ENCODE results near the gene SHE. TPM values are rescaled to one million over a fixed set of nuclear protein-coding genes. Genes with fewer than 3 reads are reported as not detected.

Gene SHE
- total RNA-seq, 1 experiment from 2014 or later: not detected

GRCh38 chr1:154489695-154490274 is 12.4 kb downstream of the SHE start (continued):
- no peak for TF ChIP-seq POLR2A (IDR thresholded peaks at IDR 0.05; ENCODE audit: borderline replicate concordance, extremely low read depth, insufficient read depth, insufficient read length)
- TF ChIP-seq MAX (IDR thresholded peaks at IDR 0.05): no peak
- TF ChIP-seq EZH2 (IDR thresholded peaks at IDR 0.05): no peak
- TF ChIP-seq RAD21 (IDR thresholded peaks at IDR 0.05; ENCODE audit: low read depth): no peak
- TF ChIP-seq ZBTB33 (IDR thresholded peaks at IDR 0.05; ENCODE audit: extremely low read depth, insufficient replicate concordance, low read length): no peak
- TF ChIP-seq SRF (IDR thresholded peaks at IDR 0.05; ENCODE audit: low read depth): no peak
- no peak for TF ChIP-seq YY1 (IDR thresholded peaks at IDR 0.05; ENCODE audit: extremely low read depth, insufficient replicate concordance, low read depth, low read length)
- no peak for TF ChIP-seq SP1 (IDR thresholded peaks at IDR 0.05; ENCODE audit: low read depth)
- no peak for TF ChIP-seq TCF7L2 (IDR thresholded peaks at IDR 0.05; ENCODE audit: borderline replicate concordance, extremely low read depth, insufficient read depth, insufficient read length)

- Histone ChIP-seq H4K20me1 (ENCODE audit: insufficient read depth) (no peaks in the 10 kb centered on the region), H2AFZ (ENCODE audit: low read depth, low read length, poor library complexity, severe bottlenecking) (no peak overlapping the region), H3K9me3 (ENCODE audit: control insufficient read depth in 1 of 2, insufficient read depth in 1 of 2, low read depth in 1 of 2, low read length in 2 of 2) (no peaks in the 10 kb centered on the region), H3K9ac (ENCODE audit: low read length) (no peak overlapping the region), H3K4me3 (replicated peaks in 1 of 2; ENCODE audit: low read depth in 1 of 2, low read length in 2 of 2) (no peak overlapping the region), H3K36me3 (ENCODE audit: control insufficient read depth in 1 of 2, insufficient read depth in 2 of 2, low read length in 2 of 2) (no peaks in the 10 kb centered on the region), H3K4me2 (ENCODE audit: low read length) (no peak overlapping the region), H3K27ac (ENCODE audit: low read depth, low read length) (no peak overlapping the region), H3K9me2 (ENCODE audit: insufficient read depth) (no peaks in the 10 kb centered on the region), H3K4me1 (ENCODE audit: control insufficient read depth in 1 of 2, insufficient read depth in 2 of 2, low read length in 2 of 2) (peaks cover 6 to 14% of the 10 kb centered on the region in 2 experiments), H3K79me2 (ENCODE audit: insufficient read depth, low read length) (no peaks in the 10 kb centered on the region), H3K27me3 (ENCODE audit: insufficient read depth, low read length) (peaks cover 6% of the 10 kb centered on the region; the same call in 1 of the 2 replicates)
- BruUV-seq (replicated peaks): no TSS peak
- RAD21 ChIA-PET (ENCODE audit: low non-redundant PET in 1 of 2, low total read pairs in 2 of 2, uncharacterized antibody in 2 of 2, unreplicated experiment in 2 of 2): no interaction called here
- no peak for ATAC-seq
- intact Hi-C loops (cut with micrococcal nuclease): no loop called here
- POLR2A ChIA-PET: no interaction called here
- DNase-seq (ENCODE audit: low read depth, low spot score): no peak
- CTCF ChIA-PET: no interaction called here
- TF ChIP-seq ZNF274 (IDR thresholded peaks at IDR 0.05; ENCODE audit: low read depth, low read length): no peak
- TF ChIP-seq FOSL1 (IDR thresholded peaks at IDR 0.05; ENCODE audit: low read depth): no peak
- no peak for TF ChIP-seq EZH2phosphoT487 (IDR thresholded peaks at IDR 0.05; ENCODE audit: borderline replicate concordance)
- no peak for TF ChIP-seq YY1 (IDR thresholded peaks at IDR 0.05; ENCODE audit: extremely low read depth, insufficient replicate concordance, low read depth, low read length)
- no peak for TF ChIP-seq CBX3 (IDR thresholded peaks at IDR 0.05; ENCODE audit: low read depth)
- no peak for TF ChIP-seq TCF7L2 (IDR thresholded peaks at IDR 0.05; ENCODE audit: borderline replicate concordance, extremely low read depth, insufficient read depth, insufficient read length)
- no peak for TF ChIP-seq JUND (IDR thresholded peaks at IDR 0.05)
- no peak for TF ChIP-seq CTCF (IDR thresholded peaks at IDR 0.05 in 2 of 3, conservative IDR thresholded peaks at IDR 0.05 in 1 of 3; ENCODE audit: borderline replicate concordance in 1 of 3, insufficient read depth in 1 of 3, low read depth in 2 of 3, low read length in 2 of 3)
- no peak for TF ChIP-seq ATF3 (IDR thresholded peaks at IDR 0.05)
- no peak for TF ChIP-seq EGR1 (IDR thresholded peaks at IDR 0.05; ENCODE audit: low read depth)
- TF ChIP-seq SP1 (IDR thresholded peaks at IDR 0.05; ENCODE audit: low read depth): no peak
- no peak for TF ChIP-seq MAX (IDR thresholded peaks at IDR 0.05)
Measured at GRCh38 chr1:154488922-154489321, 13.3 kb downstream of the SHE start.
